Activated naive CD8-positive, alpha-beta T cell treated with anti-CD3 and anti-CD28 coated beads, Interleukin-2, amount 50 U/mL, for 16 hours (primary cell): ENCODE results near the gene TNFAIP3.
A peak's percentile ranks its signal among the peaks of the same experiment; 100 is the strongest.

ENCODE experiments used
- DNase-seq: peaks from one replicate; pipeline ENCODE4 v3.0.0-alpha.2; 2020; ENCODE audit warnings: low read depth, low spot score

Gene TNFAIP3

DNA sequence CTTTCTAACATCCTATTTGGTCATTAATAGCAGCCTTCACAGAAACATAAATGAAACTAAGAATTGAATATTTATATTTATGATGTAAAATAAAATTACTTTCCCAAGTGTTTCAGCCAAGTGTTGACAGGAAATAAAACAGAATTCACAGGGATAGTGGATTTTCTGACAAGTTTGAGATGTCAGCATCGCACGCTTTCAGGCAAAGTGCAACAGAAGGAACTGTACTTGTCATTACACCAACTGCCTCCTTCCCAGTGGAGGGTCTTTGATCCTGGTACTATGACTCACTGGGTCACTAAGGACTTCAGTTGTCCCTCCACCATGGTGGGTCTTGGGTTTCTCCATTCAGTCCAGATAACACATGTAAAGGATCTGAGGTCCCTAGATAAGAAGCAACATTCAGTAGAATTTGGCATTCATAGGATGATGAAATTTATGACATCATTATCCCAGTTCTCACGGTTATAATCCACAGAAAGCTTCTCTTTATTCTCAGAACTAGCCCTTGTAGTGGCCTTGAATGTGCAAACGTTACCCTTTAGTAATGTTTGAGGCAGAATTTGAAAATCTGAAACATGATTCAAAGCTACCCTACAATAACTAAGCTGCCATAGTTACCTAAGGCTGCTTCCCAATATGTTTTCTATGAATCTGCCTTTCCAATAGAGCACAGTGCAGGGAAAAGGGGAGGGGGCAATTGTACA is 3.8 kb upstream of the TNFAIP3 start:
- no peak for DNase-seq

DNA sequence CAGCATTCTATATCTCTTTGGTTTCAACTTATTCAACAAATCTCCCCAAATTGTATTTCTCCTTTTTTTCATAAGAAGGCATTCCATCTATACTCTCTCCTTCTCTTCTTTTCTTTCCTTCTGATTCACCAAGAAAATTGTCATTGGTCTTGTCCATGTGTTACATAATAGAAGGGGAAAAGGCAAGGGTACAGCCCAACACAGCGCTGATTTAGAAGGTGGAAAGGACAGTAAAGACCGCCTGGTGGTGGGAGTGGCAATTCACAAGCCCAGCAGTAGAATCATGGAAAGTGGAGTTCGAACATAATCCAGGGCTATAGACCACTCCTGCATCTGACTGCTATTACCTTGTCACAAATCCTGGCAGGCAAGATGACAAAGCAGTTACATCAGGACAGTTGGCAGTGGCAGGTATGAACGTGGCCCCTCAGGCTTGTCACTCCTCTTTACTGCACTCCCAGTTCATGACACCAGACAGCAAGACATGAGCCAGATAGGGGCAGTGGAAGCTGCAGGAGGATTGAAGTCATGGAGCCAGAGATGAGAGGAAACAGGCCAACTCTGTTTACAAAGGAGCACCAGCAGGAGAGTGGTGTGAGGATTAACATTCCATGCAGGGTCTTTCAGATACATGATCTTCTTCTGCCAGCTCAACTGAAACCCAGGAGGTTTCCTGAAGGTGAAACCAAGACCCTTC is 2.1 kb upstream of the TNFAIP3 start:
- DNase-seq: no peak

DNA sequence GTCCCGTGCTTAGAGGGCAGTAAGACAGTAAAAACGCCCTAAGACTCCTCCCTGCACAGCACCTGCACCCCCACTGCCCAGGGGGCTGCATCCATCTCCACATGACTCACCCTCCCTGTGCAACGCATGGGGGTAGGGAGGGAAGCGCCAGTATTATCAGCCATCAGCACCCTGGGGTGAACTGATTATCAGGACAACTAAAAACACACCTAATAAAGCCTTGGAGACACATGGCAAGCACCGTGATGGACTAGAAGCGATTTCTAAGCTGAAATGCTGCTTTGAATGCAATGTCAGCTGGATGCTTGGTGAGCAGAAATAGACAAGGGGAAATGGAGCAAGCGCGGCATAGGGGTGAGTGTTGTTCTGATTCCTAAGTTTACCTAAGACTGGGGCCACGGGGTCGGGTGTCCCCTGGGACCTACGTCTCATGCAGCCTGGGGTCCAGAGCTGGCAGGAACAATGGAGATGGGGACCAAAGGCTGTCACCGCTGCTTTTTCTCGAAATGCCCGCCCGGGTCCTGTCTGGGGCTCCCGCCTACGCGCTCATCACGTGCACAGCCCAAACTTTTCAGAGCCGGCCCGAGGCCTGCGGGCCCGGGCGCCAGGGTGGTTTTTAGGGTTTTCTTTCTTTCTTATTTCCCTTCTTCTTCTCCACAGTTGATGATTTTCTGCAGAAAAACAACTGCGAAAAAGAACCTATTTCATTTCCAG is 702 bp upstream of the TNFAIP3 start:
- DNase-seq: peak; percentile 45

DNA sequence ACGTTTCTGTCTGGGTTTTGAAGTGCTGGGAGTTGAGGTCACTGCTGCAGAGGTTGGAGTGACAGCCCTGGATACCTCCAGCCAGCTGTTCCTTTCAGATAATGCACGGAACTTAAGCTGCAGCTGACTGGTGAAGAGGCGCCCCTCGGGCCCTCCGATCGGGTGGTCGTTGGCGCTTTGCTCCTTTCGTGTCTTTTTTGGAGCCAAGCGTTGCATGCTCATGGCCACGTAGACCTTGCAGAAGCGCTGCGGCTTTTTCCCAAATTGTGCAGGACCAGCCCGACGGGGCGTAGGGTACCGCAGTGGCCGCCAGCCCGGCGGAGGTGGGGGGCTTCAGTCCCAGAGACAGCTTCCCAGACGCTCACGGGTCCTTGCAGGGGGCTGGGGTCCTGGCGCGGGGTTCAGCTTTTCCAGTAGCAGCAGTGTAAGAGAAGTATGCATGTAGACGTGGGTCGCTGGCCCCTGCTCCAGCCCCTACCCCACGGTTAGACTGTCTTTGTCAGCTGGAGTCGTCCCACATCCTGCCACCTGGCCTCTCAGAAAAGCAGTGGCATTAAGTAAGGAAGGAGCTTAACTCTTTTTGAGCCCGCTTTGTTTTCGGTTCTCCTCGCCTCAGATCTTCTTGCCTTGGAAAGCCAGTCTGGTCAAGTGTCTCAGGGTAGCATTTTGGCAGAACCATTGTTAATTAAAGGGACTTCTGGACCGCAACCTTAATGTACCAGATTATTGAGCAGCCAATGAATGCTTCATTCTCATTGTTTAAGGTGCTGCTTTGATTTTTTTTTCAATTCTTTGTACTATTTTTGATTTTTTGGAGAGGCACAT is 838 bp downstream of the TNFAIP3 start:
- no peak for DNase-seq

DNA sequence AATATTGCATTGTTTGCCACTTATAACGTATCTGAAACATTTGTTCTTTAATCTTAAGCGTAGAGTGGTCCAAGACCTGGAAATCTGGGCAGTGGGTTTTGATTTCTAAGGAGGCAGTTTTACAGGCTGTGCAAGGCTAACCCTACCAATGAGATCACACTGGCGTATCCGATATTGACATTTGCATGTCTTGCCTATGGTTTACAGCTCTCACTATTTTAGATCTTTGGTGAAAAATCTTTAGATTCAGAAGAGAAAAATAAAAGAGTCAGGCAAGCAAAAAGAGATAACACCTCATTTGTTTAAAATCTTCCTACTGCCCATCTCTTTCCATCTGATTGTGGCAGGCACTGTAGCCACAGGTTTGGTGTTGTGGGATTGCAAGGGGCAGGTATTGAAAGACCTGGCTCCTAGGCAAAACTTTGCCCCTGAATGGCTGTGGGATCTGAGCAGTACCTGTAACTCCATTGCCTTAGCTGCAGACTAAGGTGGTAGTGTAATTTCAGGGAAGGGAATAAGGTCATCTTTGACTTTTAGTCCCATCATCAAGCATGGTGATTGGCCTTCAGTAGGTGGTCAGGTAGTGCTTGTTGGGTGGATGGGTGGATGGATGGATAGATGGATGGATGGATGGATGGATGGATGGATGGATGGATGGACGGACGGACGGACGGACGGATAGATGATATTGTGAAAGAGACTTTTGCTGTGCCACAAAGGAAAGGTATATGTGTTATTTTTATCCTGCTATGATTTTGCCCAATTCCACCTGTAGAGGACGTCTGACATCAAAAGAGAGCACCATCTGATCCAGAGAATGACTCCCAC is 1.9 kb downstream of the TNFAIP3 start:
- DNase-seq: no peak

DNA sequence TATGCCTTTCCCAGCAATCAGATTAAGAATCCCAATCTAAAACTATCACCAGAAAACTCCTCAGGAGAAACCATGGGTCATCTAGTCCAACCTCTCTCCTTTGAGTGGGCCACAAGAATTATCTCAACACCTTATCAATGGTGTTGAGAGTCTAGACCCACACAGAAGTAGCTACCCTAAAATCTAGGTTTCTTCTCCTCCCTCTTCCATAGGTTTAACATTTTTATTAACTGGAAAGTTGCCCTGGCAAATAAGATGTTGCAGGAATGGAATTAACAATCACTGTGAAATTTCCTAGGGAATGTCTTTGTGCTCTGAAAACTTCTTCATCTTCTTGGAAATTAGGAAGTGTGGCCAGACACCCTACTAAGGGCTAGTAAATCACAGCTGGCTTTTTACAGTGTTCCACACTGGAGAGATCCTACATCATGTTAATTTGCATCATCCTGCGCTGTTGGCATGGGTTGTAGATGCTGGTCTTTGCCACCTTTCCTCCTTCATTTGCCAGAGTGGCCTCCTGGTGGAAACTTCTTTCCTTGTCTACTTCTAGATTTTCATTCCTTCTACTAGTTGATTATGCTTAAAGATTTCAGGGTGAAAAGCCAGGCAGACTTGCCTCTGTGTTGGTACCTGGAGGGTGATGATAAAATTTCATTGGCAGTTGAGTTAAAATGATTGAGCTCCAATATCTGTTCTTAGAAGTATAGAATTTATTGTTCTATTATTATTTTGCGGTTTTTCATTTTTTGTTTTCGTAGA is 2.7 kb downstream of the TNFAIP3 start:
- no peak for DNase-seq

DNA sequence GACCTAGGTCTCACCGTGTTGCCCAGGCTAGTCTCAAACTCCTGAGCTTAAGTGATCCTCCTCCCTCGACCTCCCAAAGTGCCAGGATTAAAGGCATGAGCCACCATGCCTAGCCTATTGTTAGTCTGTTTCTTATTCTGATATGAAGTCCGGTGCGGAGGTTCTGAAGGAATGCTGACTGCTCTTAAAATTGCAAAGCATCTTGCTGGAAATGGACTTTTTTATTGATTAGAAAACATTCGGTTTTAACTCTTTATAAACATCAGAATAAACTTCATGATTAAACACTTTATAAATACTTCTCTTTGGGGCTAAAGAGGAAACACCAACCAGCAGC is 3.2 kb downstream of the TNFAIP3 start:
- no peak for DNase-seq

DNA sequence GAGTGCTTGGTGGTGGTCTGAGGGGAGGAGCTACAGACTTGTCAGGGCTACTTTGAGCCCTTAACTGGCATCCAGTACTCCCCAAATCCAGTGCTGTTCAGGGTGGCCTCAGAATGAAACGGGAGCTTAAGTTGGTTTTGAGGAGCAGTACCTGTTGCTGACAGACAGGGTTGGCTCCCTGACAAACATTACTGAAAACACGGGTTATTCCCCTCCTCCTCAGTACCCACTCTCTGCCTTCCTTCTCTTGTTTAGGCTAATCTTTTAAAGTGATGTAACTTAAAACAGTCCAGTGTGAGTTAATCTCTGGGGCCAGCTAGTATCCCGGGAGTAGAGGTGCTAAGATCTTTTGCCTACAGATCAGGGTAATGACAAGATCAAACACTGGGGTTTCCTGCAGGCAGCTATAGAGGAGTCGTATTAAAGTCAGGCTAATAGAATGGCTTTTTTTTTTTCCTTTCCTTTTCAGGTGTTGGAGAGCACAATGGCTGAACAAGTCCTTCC is 3.7 kb downstream of the TNFAIP3 start:
- no peak for DNase-seq

DNA sequence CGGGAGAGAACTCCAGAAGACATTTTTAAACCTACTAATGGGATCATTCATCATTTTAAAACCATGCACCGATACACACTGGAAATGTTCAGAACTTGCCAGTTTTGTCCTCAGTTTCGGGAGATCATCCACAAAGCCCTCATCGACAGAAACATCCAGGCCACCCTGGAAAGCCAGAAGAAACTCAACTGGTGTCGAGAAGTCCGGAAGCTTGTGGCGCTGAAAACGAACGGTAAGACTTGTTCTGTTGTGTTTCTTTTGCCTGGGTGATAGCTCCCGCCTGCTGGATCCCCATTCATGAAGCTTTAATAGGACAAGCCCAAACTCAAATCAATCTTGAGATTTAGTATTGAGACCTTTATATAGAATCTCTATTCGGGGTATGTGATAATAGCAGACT is 4.2 kb downstream of the TNFAIP3 start:
- DNase-seq: no peak

DNA sequence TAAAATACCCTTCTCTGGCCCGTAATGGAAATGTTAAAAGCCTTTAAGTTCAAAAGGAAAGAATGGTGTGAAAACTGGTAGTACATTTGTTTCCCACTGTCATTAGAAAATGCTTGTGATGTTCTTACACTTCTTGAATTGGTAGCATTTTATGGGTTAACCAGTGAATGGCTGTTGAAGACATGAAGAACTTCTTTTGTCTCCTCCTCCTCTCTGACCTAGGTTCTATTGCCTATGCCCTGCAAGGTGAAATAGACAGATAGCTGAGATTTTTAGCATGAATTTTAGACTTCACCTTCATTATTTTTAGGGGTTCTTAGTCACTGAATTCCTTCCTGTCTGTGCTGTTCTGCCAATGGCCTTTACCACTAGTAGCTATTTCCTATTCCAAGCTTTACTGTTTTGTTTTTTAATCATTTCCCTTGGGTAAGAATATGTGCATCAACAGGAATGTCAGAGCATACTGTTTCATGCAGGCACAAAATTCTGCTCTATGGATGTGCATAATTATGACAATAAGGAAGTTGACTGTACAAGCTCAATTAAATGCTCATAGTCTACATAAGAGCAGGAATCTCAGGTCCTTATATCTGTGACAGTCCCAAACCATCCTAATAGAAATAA is 4.9 kb downstream of the TNFAIP3 start:
- DNase-seq: no peak

DNA sequence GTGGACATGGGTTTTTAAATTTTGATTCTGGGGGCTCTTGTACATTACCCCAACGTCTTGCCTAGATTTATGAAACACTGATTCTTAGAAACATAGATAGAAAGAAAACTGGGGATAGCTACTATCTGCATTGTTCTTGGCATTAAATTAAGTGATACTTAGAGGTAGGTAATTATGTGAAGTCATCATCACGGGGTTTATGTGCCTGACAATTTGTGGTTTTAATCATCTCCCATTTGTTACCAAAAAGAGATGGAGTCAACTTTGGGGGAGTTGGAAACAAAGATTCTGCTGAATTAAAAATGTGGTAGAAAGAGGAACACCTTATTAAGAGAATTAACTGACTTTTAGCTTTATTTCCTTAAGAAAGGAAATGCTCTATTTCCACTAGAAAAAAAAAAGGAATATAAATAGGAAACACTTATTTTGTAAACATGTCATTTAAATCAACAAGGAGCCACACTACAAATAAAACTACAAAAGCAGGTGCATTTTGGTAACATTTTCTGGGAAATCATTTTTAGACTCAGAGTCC is 5.6 kb downstream of the TNFAIP3 start:
- DNase-seq: no peak

DNA sequence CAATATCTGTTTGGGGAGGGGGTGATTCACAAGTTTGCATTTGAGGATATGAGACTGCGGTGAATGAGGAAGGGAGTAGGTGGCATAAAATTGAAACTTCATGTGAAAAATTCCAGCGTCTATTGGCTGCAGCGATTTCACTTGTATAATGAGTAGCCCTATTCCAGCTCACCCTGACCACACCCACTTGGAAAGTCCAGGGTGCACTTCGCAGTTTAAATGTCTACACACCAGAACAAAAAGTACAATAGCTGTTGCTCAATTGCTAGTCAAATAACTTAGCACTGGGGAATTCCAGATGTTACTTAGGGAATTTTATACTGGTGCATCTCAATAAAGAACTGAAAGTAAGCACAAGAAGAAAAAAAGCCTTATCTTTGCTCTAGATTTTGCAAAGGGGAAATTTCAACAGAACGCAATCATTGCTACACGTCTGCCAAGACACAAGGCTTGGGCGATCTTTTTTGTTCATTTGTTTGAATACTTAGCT is 6.3 kb downstream of the TNFAIP3 start:
- peak; percentile 76 for DNase-seq

DNA sequence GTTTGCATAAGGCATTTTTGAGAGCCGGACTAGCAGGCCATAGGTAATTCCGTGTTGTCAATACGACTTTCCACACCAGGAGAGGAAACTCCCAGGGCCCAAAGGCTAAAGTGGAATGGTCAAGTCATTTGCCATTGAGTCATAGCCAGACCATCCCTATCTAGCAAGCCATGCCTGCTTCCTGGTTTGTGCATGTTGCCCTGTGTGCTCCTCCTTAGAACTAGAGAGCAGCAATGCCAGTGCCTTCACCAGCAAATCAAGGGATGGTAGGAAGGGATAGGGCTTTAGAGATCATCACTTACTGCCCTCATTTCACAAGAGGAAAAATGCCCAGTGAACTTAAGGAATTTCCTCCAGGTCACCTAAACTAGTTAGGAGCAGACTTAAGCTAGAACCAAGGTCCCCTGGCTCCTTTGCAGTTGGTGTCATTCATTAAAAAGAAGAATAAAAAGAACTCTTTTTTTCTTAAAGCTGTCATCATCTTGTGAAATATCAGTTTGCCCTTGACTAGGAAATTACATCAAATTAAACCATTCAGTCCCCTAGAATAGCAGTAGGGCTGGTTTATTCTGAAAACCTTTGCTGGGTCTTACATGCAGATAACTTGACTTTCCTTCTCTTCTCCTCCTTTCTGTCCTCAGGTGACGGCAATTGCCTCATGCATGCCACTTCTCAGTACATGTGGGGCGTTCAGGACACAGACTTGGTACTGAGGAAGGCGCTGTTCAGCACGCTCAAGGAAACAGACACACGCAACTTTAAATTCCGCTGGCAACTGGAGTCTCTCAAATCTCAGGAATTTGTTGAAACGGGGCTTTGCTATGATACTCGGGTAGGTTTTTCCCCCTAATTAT is 7.4 kb downstream of the TNFAIP3 start:
- DNase-seq: no peak

DNA sequence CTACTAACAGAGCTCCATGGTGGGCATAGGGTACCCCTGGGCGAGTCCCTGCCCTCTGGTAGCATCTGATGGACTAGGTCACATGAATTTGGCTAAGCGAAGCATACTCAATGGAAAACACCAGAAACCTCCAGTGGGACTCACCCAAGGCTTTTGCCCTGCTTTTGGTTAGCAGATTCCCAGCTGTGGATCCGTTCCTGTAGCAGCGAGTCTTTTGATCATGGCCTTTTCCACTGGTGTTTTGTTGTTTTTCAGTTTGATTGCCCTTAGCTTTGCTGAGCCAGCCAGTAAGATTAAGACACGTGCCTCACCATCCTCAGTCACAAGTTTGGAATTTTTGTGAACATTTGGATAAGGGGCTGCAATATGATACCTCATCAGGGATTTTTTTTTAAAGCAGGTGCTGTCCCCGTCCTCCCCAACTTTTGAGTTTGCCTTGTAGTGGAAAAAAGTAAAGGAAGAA is 8.0 kb downstream of the TNFAIP3 start:
- no peak for DNase-seq

DNA sequence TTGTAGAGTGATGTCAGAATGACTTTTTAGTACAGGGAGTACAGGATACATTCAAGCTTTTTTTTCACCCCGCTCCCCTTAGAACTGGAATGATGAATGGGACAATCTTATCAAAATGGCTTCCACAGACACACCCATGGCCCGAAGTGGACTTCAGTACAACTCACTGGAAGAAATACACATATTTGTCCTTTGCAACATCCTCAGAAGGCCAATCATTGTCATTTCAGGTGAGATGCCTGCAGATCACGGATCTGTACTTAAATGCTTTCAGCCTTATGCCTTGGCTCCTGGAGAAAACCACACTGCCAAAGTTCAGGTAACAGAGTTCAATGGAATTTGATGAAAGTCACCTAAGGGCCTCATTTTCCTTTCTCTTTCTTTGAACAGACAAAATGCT is 8.5 kb downstream of the TNFAIP3 start:
- DNase-seq: no peak

DNA sequence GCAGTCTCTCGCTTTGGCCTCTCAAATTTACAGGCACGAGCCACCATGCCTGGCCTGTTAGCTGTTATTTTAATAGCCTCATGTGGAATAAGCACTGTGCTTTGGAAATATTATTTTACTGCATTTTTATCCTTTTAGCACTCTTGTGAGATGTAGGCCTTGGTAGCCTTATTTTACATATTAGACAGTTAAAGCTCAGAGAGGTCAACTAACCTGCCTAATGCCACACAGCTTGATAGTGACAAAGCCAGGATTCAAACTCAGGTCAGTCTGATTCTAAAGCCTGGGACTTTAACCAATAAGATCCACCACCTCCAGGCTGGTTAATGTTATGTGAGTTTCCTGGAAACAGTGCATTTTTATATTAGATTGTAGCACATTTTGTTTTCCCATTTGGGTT is 9.5 kb downstream of the TNFAIP3 start:
- no peak for DNase-seq

DNA sequence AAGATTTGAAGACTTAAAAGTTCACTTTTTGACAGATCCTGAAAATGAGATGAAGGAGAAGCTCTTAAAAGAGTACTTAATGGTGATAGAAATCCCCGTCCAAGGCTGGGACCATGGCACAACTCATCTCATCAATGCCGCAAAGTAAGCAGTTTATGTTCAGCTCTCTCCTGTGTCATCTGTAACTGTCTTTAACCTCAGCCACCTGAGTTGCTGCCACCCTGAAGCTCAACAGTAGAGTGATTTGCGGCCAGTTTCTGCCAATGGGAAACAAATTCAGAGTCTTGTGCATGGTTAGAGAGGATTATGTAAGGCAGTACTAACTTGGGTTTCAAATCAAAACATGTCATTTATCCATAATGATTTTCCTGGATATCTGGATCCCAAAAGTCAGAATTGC is 10.1 kb downstream of the TNFAIP3 start:
- no peak for DNase-seq

DNA sequence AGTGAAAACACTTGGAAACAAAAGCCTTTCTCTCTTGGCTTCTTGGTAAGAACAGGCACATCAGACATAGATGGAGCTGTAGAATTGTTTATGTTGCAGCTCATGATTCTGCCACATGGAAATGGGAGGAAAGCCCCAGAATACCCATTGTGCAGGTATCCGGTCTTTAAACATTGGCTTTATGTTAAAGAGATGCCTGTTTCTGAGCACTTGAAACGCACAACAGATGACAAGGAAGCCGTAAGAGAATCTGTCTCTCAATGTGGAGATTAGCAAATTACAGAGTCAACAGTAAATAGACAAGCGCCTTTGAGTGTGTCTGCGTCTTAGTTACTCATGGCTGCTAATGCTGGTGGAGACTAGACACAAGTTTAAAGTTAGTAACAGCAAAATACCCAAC is 10.5 kb downstream of the TNFAIP3 start:
- no peak for DNase-seq
